ENCODE results near the gene SPAG7.
"Not testable (repeated sequence)": the region's sequence is repeated elsewhere in the genome, so short reads cannot be mapped to it uniquely, and the experiment has no call there.

Gene SPAG7

GRCh38 chr17:4935650-4936049, 32.0 kb downstream of the SPAG7 start:
- DNase-seq: no peak

- no peak for DNase-seq
Observed at GRCh38 chr17:4934173-4934979, 33.2 kb downstream of the SPAG7 start.

- DNase-seq: no peak
Observed at GRCh38 chr17:4933646-4934045, 34.0 kb downstream of the SPAG7 start.

GRCh38 chr17:4932756-4933155, 34.9 kb downstream of the SPAG7 start:
- no peak for DNase-seq

GRCh38 chr17:4931963-4932362, 35.7 kb downstream of the SPAG7 start, which contains the start of gene GP1BA:
Gene GP1BA, plus strand, starts transcription at chr17:4932277. Its CDS starts 328 bp downstream, at chr17:4932605.
- DNase-seq: no peak

GRCh38 chr17:4928881-4929280, 38.7 kb downstream of the SPAG7 start:
- DNase-seq: no peak

GRCh38 chr17:4926577-4927335, 40.9 kb downstream of the SPAG7 start:
- DNase-seq: not testable (repeated sequence)

GRCh38 chr17:4921320-4921719, 46.3 kb downstream of the SPAG7 start:
- DNase-seq: no peak

GRCh38 chr17:4920351-4921048, 47.1 kb downstream of the SPAG7 start:
- DNase-seq: no peak

GRCh38 chr17:4919511-4920047, 48.0 kb downstream of the SPAG7 start:
- DNase-seq: no peak

- DNase-seq: not testable (repeated sequence)
Observed at GRCh38 chr17:4914551-4914950, 53.1 kb downstream of the SPAG7 start.

GRCh38 chr17:4913994-4914393, 53.6 kb downstream of the SPAG7 start:
- no peak for DNase-seq
